Fibroblast of skin of left biceps (primary cell): ENCODE results near the gene PCAT6.

Experiments used
- DNase-seq, 2 experiments: peaks; one replicate each; pipeline ENCODE4 v3.0.0-alpha.2; 2013; ENCODE audit warnings: low read depth in 2 of 2

Gene PCAT6

DNA sequence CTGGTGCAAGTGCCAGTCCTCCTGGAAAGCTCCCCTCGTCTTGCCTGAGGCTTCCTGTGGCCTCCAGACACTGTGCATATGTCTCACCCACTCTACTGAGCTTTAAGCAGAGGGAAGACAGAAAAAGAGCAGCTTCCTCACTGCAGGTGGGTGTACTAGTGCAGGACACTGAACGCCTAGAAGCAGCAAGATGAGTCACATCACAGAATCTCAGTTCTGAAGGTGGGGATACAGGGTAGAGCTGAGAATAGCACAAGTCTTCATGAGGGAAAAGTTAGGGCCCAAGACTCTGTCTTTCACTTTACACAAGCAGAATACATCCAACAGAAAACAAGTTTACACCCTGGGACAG lies 37.4 kb downstream of the PCAT6 start:
- no peak for DNase-seq

DNA sequence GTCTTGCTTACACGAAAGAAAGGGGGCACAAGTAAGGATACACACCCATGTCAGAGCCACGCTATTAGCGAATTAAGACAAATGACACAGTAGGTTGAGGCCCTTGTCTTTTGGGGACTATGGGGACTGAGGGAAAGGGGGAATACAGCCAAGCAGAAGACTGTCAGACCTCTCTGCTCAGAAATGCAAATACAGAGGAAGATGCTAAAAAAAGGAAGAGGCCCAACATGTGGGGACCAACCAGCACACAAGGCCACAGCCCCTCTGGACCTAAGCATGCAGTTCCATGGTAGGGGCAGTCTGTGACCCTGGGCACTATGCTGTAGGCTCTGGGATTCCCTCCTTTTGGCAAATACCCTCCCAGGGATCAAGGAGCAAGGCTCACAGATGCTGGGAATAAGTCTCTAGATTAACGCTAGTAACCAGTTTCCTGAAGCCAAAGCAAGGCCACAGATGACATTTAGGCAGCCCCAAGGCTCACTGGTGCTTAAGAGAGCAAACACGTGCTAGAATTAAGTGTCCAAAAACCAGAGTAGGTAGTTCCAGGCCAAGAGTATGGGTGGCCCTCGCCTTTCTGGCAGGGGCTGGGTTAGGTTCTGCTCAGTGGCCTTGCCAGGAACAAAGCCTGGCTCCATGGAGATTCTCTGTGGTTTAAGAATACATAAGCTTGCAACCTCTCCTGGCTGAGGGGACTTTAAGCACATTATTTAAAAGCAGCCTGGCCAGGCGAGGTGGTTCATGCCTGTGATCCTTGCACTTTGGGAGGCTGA lies 40.0 kb downstream of the PCAT6 start:
- DNase-seq: no peak

DNA sequence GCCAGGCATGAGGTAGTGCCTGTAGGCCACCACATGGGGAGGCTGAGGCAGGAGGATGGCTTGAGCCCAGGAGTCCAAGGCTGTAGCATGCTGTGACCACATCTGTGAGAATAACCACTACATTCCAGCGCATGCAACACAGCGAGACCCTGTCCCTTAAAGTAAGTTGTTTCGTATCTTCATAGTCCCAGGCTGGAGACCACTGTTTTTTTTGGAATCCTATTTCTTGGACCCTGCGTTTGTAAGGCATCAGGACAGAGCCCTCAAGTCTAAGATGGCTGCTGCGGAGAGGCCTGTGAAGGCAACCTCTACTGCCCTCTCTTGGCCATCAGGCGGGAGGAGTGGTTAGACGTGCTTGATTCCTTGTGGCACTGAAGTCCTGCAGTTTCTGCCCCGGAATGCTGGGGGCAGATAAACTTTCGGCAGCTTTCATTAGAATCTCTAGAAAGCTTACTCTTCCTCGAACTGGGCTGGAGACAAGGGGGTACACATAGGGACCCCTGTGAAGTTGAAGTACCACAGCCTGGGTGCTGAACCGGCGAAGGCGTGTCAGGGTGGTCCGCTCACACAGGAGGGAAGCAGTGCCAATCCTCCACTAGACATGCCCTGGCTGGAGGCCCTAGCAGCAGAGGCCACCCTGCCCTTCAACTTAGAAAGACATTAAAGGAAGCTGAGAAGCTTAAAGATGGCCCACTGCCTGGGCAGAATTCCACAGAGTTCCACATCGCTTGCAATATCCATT lies 41.6 kb downstream of the PCAT6 start:
- DNase-seq: peak in 1 of 2 experiments; percentile 9

DNA sequence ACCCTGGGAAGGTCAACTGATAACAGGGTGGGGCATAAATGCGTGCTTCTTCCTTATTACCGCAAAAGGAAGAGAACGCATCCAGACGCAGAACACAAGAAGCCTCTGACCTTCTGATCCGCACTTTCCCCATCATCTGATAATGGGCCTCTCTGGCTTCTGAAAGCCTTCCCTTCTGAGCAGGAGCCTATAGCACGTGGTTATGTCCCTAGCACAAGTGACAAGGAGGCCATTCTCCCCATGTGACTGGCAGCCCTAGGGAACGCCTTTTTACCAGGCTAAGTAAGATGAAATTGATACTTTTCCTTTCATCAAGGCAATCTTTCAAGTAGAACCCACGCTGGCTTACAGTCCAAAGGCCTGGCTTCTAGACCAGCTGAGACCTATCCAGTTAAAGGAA lies 44.0 kb downstream of the PCAT6 start:
- no peak for DNase-seq

DNA sequence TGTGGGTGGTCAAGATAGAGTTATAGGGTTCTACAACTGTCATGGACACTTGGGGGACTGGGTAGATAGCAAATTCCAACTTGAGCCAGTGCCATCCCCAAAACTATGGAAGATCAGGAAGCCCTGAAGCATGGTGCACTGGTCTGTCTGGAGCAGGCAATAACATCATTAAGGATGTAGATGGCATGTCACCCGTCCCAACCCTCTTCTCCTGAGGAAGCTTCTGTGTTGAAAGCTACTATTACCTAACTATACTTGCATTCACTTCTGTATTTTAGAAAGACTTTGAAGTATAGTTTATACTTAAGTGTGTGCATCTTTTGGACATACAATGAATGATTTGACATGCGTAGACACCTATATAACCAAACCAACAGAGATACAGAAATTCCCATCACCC lies 45.3 kb downstream of the PCAT6 start:
- DNase-seq: no peak

DNA sequence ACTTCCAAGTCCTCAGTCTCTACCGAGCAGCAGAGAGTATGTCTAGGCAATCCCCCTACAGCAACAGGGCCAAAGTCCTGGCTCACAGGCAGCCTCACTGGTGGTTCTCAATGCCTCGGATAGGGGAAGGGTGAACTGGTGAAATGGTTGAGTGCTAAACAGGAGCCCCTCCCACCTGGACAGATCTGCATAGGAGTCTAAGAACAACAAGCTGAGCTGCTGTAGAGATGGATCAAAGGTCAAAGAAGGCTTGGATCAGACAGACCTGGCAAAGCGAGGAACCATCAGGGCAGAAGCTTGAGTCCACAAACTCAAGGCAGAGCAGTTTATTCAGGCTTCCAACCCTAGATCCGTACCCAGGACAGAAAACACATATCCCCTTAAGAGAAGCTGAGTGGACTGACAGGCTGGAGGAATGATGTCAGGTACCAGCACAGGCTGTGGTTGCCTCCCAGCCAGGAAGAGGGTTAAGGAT lies 46.4 kb downstream of the PCAT6 start:
- no peak for DNase-seq

DNA sequence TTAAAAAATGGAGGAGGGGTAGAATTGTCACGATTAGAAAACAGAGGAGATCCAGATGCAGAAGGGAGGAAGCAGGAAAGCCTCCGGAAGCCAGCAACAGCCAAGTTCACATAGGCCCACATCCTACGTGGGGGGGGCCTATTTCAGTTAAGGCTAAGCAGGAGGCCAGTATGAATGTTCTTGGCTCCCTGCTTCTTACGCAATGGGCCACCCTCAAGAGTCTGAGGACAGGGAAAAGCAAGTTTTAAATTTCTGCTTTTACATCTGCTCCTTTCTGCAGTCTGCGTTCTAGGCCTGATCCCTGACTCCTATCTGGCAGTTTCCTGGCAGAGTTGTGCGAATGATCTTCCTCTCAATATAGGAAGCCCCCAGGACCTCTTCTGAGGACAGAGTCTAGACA lies 47.6 kb downstream of the PCAT6 start:
- DNase-seq: peak in 1 of 2 experiments; percentile 8

DNA sequence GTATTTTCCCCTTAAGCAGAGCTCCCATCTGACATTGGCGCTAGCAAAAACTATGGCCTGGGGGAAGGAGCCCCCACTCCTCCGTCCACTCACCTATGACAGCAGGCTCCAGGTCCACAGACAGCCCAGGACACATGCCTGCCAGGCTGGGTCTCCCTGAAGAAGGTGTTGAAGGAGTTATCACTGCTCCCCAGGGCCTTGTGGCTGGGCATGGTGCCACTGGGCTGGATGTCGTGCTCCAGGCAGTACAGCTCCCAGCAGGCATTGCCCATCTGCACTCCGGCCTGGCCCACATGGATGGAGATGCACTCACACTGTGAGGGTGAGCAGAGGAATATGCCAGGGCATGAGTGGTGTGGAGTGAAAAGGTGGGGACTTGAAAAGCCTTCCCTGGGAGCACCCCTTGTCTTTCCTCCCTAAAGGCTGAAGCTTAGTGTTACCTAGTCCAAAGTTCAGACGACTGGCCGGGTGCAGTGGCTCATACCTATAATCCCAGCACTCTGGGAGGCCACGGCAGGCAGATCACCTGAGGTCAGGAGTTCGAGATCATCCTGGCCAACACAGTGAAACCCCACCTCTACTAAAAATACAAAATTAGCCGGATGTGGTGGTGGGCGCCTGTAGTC lies 48.1 kb downstream of the PCAT6 start:
- no peak for DNase-seq

DNA sequence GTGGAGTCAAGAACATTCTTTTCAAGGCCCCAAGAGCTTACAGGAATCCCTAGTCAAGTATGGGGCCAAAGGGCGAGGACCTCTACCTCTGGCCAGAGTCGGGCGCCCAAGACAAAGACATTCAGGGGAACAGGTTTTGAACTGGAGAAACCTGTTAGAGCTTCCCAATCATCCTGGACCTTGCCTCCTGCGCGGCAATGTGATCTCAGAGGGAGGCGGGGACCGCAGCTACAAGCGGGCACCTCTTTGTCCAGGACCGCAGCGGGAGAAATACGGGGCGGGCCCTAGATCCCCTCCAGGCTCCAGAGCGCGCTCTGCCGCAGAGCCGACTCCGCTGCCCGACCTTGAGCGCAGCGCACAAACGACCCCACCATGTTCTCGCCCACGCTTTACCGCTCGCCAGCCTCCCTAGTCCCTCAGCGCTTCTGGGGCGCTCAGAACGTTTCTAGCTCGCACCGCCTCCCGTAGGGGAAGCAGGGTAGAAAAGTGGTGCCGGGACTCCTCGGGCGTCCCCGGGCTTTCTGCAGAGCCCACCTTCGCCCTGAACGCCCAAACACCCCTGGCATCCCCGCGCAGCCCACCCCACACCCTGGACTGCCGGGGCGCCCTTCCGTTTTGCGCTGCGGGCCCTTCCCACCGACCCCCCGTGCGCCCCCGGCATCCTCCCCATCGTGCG lies 50.1 kb downstream of the PCAT6 start:
- no peak for DNase-seq
